GM19238 (cell line): ENCODE results near the gene MOB3A.
"Not testable (repeated sequence)": the region's sequence is repeated elsewhere in the genome, so short reads cannot be mapped to it uniquely, and the experiment has no call there.

Experiments
- DNase-seq: peaks from one replicate; pipeline ENCODE4 v3.0.0; 2011; ENCODE audit warnings: low spot score; ENCODE audit not compliant: insufficient read length

MOB3A gene

GRCh38 chr19:2096034-2096479, at the start of gene MOB3A:
Gene MOB3A (minus strand): TSS chr19:2096326. CDS start chr19:2078560, 17,766 bp downstream.
- peak; percentile 72 for DNase-seq

GRCh38 chr19:2145831-2146241, 49.7 kb upstream of the MOB3A start:
- no peak for DNase-seq

- DNase-seq, result no peak
These were observed 48.1 kb upstream of the MOB3A start for GRCh38 chr19:2144190-2144589.

GRCh38 chr19:2142173-2142829, 46.2 kb upstream of the MOB3A start:
- DNase-seq, result no peak

- DNase-seq, result no peak
These were observed 44.0 kb upstream of the MOB3A start for GRCh38 chr19:2140138-2140569.

- no peak for DNase-seq
These were observed 43.4 kb upstream of the MOB3A start for GRCh38 chr19:2139385-2140137.

- no peak for DNase-seq
These were observed 42.1 kb upstream of the MOB3A start for GRCh38 chr19:2138061-2138728.

- no peak for DNase-seq
These were observed 40.7 kb upstream of the MOB3A start for GRCh38 chr19:2136796-2137195.

- DNase-seq, result no peak
These were observed 39.6 kb upstream of the MOB3A start for GRCh38 chr19:2135474-2136402.

- no peak for DNase-seq
These were observed 36.8 kb upstream of the MOB3A start for GRCh38 chr19:2132731-2133490.

- DNase-seq, result no peak
These were observed 36.1 kb upstream of the MOB3A start for GRCh38 chr19:2132191-2132590.

GRCh38 chr19:2131012-2131975, 35.2 kb upstream of the MOB3A start:
- DNase-seq, result not testable (repeated sequence)

GRCh38 chr19:2129892-2130770, 34.0 kb upstream of the MOB3A start:
- DNase-seq, result no peak

GRCh38 chr19:2129486-2129885, 33.4 kb upstream of the MOB3A start:
- DNase-seq, result no peak

- no peak for DNase-seq
These were observed 32.9 kb upstream of the MOB3A start for GRCh38 chr19:2129022-2129421.

- not testable (repeated sequence) for DNase-seq
These were observed 32.1 kb upstream of the MOB3A start for GRCh38 chr19:2128252-2128651.

GRCh38 chr19:2127758-2128157, 31.6 kb upstream of the MOB3A start:
- DNase-seq, result no peak

- DNase-seq, result no peak
These were observed 30.9 kb upstream of the MOB3A start for GRCh38 chr19:2126879-2127518.
